HG02970 (cell line): Measurements from ENCODE around the gene PPM1J.
A peak's percentile ranks its signal among the peaks of the same experiment; 100 is the strongest.

Experiments
- ATAC-seq: cut with Tn5 transposase; IDR thresholded peaks from one replicate; pipeline ENCODE4 v1.9.1; 2021; ENCODE audit warnings: mild to moderate bottlenecking, moderate library complexity, moderate number of reproducible peaks; ENCODE audit not compliant: unreplicated experiment, low FRiP score

PPM1J gene

DNA sequence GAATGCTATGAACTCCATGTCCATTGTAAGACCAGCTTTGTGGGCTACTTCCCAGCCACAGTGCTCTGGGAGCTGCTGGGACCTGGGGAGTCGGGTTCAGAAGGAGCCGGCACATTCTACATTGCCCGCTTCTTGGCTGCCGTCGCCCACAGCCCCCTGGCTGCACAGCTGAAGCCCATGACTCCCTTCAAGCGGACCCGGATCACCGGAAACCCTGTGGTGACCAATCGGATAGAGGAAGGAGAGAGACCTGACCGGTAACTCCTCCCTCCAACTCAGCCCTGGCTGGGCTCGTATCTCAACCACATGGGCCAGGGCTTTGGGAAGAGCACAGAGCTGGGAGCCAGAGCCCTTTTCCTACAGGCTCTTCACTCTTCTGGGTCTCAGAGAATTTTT lies 25.3 kb downstream of the PPM1J start:
- ATAC-seq, result no peak

DNA sequence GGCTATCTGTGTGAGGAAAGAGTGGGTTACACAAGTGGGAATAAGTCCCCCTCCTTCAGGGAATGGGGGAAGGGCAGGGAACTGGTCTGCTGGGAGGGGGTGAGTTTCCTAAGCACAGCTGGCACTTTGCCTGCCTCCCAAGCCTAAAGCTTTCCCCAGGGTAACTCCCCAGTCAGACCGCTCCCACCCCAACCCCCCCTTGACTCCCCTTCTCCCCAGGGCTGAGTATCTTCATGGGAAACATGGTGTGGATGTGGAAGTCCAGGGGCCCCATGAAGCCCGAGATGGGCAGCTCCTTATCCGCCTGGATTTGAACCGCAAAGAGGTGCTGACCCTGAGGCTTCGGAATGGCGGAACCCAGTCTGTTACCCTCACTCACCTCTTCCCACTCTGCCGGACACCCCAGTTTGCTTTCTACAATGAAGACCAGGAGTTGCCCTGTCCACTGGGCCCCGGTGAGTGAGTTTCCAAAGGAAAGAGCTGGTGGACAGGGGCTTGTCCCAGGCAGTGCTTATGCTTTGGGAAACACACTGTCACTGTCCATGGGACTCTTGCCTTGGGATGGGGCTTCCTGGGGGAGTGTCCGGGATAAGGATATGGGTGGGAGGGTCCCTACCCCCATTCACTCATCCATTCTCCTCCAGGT lies 25.8 kb downstream of the PPM1J start:
- ATAC-seq, result no peak

DNA sequence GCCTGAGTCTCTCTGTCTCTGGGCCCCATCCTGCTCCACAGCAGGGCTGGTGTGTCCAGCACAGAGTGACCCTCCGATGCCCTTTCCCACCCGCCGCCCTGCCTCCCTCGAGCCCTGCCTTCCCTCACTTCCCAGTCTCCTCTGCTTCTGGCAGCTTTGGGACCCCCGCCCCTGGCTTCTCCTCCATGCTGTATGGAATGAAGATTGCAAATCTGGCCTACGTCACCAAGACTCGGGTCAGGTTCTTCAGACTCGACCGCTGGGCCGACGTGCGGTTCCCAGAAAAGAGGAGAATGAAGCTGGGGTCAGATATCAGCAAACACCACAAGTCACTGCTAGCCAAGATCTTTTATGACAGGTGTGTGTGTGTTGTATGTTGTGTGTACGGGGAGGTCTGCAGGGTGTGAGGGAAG lies 26.3 kb downstream of the PPM1J start:
- ATAC-seq, result no peak

DNA sequence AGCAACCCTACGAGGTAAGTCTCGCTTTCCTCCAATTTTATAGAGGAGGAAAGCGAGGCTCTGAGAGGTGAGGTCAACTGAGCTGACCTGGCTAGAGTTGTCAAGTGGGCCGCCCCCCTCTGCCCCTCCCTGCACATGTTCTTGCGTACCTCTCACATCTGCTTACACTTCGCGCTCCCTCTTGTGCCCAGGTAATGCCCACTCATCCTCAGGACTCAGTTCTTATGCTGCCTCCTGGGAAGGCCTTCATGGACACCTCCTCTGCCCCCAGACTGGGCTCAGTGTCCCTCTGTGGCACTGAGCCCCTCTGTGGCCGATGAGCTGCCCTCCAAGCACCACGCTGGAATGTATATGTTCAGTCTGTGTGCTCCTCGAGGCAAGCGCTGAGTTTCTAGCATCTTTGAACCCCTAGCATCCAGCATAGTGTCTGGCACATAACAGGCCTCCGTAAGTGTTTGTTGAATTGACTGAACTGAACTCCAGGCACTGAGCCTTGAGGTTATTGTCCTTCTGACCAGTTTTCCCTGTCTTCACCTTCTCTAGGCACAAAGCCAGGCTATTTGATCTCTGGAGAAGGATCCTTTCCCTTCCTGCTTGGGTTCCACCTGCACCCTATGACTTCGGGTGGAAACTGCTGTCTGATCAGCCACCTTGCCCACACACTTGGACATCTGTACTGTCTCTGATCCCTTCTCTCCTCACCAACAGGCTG lies 27.2 kb downstream of the PPM1J start:
- ATAC-seq, result no peak

DNA sequence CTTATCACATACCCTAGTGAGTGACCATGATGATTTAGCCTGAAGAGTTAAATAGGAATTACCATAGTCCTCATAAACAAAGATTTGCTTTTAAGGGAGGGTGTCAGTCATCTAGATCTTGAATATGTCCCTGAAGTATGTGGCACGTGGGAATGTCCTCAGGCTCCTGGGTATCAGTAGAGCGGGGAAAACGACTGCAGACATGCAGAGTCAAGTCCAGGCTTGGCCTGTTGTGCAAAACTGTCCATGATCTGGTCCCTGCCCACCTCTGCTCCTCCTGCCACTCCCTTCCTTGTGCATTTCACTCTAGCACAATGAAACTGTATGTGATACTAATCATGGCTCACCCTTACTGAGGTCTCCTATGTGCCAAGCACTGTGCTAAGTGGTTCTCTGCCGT lies 27.8 kb downstream of the PPM1J start:
- no peak for ATAC-seq

DNA sequence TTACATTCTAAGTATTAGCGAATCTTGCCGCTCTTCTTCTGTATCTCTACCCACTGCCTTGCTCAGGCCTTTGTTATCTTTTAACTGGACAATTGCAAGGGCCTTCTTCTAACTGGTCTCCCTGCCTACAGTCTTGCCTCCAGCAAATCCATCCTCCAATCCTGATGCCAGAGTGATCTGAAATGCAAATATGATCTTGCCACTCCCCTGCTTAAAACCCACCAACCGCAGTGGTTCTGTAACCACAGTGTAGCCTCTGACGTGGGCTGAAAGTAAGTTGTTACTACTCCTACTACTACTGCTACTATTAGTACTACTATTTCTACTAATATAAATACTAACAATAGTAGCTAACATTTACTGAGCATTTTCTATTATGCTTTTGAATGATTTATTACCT lies 28.3 kb downstream of the PPM1J start:
- no peak for ATAC-seq

DNA sequence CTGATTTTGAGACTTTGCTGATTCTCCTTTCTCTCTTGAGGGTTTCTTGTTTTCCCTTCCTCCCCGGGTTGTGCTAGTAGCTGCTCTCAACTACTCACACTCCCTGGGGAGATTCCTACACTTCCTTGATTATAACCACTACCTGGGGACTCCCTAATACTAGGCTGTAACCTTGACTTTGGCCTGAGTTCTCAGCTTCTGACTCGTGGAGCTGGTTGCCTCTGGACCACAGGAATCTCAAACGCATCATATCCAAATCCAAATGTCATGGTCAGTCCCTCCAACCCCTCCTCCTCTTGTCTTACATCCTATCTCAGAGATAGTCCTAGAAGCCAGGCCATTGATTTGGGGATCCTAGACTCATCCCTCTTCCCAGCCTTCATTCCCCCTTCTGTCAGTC lies 28.7 kb downstream of the PPM1J start:
- ATAC-seq, result no peak

DNA sequence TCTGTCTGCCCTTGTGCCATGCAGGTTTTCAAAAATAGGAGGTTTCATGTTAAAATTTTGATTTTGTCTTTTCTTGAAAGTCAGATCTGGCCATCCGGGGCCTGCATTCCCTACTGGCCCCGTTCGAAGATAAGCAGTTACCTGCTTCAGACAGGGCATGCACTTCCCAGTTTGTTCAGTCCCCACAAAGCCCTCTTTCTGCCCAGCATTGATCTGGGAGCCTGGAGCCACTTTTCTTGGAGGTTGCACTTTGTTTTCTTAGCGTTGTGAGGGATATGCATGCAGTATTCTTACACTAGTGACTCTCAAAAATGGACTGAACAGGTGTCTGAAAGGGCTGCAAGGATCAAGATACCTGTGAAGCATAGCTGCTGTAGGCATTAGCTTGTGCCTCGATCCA lies 29.2 kb downstream of the PPM1J start:
- no peak for ATAC-seq

DNA sequence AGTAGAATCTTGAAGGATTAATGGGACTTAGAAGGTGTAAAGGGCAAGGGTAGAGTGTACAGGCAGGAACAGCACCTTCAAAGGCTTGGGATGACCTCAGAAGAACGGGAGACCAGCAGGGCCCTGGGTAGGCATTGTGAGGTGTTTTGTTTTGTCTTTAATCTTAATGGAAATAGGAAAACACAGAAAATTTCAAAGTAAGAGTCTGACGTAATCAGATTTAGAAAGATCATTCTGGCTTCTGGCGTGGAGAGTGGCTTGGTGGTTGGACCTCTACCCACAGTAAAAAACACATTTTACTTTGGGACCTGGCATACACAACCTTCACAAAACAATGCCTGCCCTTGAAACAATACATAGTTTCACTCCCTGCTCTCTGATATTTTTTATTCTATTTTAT lies 36.5 kb downstream of the PPM1J start:
- no peak for ATAC-seq

DNA sequence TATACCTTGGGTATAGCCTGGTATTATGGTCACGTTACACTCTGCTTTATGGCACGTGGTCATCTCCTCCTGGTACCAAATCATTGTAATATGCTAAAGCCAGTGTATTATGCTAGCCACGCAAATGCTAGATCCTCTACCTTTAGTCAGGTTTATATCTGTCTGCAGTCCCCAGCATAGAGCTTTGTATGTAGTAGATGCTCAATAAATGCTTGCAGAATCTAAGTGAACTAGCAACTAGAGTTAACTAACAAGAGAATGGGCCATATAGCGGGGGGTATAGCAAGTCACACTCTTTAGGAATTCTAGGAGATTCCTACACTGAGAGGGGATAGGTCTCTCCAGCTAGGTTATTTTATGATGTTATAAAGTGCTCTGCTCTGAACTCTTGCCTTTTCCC lies 37.6 kb downstream of the PPM1J start:
- no peak for ATAC-seq

DNA sequence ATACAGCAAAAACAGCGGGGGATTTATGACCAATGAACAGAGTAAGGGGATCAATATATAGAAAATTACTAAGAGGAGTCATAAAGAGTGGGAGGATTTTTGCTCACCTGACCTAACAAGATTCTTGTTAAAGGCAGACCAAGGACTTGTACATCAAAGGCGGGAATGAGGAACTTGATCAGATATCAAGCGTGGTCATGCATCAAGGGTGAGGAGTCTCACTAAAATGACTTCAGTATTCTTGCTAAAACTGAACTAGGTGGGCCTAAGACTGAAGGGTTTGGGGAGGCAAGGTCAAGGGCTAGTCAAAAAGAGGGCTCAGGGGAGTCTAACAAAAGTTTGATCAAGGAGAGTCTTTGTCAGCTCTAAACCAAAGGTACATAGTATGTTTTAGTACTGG lies 38.6 kb downstream of the PPM1J start:
- ATAC-seq, result no peak

DNA sequence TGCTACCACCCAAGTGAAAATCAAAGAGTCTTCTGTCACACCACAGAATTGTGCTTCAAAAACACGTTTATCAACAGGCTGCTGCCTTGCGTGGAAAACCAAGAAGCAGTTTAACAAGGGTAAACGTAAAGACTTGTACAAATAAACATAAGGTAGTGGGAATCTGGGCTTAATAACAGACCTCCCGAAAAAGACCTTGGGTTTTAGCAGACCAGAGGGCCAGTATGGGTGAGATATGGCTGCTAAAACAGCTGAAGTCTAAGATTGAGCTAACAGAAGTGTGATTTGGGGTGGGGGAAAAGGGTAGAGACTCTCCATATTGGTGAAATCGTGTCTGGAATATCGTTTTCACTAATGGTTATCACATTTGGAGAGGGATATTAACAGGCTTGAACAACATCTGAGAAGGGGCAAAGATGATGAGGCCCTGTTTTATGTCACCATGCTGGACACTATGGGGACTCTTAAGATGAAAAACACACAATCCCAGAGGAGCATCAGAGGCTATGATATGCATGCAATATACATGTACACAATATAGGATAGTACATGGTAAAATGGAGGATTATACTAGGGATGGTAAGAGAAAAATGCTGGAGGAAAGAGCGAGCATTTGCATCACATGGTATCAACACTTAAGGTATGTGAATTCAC lies 39.3 kb downstream of the PPM1J start:
- ATAC-seq, result no peak

DNA sequence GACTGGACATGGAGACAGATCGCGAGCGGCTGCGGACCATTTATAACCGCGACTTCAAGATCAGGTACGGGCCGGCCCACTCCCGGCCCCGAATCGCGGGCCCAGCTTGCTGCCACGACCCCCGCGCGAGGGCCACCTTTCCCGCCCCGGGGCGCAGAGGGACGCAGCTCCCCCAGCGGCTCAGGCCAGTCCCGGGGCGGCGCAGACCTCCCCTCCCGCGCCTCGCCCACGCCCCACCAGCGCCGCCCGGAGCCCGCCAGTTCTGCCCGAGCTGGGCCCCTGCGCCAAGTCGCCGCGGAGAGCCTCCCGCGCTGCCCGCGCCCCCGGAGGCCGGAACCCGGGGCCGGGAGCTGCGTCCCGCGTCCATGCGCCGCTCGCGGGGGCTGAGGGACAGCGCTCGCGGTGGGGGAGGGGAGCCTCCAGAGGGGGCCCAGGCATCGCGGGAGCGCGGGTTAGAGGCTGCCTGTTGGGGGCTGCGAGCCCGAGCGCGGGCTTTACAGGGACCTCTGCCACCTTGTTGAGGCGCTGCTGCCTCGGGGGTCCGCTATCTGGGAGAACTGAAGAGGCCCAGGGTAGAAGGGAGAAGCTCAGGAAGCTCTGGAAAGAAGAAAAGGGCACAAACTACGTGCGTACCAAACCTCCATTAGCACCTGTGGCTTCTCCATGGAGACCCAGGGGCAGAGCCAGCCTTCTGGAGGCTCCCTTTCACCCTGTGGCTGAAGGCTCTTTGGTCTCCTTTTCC lies 40.0 kb downstream of the PPM1J start:
- ATAC-seq, result peak; percentile 36

DNA sequence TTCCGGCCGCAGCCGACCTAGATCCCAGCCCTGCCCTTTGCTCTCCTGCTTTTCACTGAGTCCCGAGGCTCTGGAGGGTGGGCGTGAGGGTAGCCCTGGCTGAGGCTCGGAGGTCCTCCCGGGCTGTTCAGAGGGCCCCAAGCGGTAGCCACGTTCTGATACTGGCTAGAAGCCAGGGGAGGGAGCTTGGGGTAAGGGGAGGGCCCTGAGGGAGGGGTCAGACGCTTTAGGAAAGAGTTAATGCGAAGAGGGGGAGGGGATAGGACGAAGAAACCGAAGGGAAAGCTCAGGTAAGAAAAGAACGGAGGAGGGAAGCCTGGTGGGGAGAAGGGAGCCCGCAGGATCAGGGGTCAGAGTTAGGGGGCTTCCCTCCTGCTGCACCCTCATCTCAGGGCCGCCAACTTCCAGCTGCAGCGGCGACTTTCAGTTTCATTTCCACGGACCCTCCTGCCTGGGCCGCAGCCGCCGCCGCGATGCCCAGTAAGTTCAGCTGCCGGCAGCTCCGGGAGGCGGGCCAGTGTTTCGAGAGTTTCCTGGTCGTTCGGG lies 40.6 kb downstream of the PPM1J start, which contains the start of gene MOV10:
MOV10 (plus strand) TSS at position 220 of the 546 bp plus-strand sequence; CDS start at position 474, 254 bp downstream.
- ATAC-seq, result peak; percentile 55

DNA sequence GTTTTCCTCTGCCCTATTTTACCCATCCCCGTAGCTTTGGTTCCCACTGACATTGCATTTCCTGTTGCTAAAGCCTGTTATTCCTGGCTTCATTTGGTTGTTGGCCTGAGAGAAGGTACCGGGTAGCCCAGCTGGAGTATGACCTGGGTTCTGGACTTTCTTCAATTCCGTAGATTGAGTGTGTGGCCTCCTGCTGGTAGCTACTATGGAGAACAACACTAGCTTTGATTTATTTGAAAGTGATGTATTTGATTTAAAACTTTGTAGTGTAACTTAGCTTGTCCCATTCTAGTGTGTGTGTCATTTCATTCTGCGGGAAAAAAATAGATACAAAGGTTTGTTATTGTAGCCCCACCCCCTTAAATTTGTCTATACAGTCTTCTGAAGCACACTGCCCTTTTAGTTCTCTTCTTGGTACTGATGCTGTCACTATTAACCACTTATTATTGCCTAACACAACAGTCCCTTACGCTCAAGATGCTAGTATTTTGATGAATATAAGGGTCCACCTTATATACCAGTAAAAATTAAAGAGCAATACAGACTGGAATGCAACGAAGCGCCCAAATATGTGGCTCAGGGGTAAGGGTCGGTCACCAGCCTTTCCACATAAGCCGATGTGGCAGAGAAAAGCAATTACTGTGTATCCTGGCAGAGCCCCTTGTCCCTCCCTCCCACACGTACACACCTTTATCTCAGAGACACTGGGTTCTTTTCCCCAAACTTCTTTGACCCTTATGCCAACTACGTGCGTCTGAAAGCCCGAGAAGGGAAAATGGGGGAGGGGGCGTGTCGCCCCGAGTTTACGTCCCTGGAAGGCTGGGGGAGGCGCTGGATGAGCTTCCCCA lies 41.3 kb downstream of the PPM1J start:
- ATAC-seq, result peak; percentile 7

DNA sequence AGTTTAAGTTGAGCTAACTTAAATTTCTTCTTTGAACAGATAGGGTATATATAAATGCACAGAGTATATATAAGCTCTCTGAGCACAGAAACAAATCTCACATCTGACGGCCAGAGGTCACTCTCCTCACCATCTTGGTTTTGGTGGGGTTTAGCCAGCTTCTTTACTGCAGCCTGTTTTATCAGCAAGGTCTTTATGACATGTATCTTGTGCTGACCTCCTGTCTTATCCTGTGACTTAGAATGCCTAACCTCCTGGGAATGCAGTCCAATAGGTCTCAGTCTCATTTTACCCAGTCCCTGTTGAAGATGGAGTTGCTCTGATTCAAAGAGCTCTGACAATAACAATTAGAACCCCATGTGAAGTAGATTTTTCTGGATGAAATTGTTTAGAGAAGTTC lies 42.3 kb downstream of the PPM1J start:
- no peak for ATAC-seq

DNA sequence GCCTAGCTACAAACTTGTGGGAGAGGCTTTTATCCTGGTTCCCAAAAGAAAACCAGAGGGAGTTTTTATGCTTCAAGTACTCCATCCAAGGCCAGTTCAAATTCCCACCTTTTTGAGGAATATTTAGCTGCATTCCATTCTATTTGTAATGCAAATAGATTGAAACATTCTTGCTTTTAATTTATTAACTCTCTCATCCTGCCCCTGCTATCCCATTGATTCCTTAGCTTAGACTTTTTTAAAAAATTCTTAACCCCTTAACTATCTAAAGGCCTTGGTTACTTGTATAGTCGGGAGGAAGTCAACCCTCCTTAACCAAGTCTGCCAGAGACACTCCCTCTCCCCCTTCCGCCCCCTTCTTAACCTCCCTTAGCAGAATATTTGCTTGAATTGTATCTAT lies 43.1 kb downstream of the PPM1J start:
- no peak for ATAC-seq

DNA sequence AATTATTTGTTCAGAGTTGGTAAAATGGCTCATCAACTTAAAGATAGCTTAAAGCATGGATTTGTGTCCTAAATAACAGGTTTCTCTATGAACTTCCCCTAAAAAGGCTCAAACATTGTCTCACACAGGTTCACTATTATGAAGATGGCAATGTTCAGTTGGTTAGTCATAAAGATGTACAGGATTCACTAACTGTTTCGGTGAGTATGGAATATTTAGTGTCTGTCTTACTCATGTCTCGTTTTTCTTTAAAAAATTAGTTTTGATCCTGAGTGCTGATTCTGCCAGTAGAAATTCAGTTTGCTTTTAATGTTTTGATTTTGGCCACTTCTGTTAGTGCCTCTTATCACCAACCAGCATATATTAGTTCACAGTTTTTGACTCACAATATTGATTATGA lies 48.2 kb downstream of the PPM1J start:
- no peak for ATAC-seq

DNA sequence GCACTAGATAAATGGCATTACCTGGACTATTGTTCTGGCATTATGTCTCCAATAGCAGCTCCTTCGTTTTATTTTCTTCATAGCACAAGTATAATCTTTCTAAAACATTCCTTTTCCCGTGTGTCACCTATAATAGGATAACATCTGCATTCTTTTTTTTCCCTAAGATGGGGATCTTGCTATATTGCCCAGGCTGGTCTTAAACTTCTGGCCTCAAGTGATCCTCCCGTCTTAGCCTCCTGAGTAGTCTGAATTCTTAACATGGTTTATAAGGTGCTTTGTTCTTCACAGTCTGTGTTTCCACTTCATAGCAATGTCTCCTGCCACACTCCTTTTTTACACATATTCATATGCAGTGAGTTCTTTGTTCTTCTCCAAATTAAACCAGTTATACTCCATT lies 49.3 kb downstream of the PPM1J start:
- ATAC-seq, result no peak
